H1 (cell line): Measurements from ENCODE around the gene CST6. TPM values are rescaled to one million over a fixed set of nuclear protein-coding genes. Genes with fewer than 3 reads are reported as not detected.

Experiments
- CTCF ChIA-PET: fragments of 300-600 bp; sonication (Branson Sonifier 250); formaldehyde crosslinking; loops from one replicate; lab custom pipeline; 2021; ENCODE audit not compliant: partially characterized antibody; lab: Charles Lee
- POLR2A ChIA-PET: fragments of 300-600 bp; sonication (Branson Sonifier 250); formaldehyde crosslinking; loops from one replicate; lab custom pipeline; 2021; ENCODE audit warnings: inconsistent platforms; ENCODE audit not compliant: partially characterized antibody; lab: Charles Lee
- DNase-seq, 2 experiments: peaks; one replicate each; pipeline versions ENCODE4 v3.0.0 to v3.0.0-alpha.2; 2010 to 2022; ENCODE audit warnings: low spot score in 2 of 2, low read depth in 1 of 2, mixed read lengths in 1 of 2
- FAIRE-seq: peaks from 2 replicates; lab custom pipeline; 2011; peaks lifted over from hg19 to GRCh38; lab: Jason Lieb, UNC
- H2AFZ ChIP-seq: 2 replicates; pipeline ENCODE4 v1.8.1; 2012; ENCODE audit warnings: low read length, inconsistent platforms
- H2AK5ac ChIP-seq: 2 replicates; pipeline ENCODE4 v1.6.1; 2013; ENCODE audit warnings: low read depth, low read length
- H2BK120ac ChIP-seq: replicated peaks from 2 replicates; pipeline ENCODE3; 2013; ENCODE audit warnings: low read depth, low read length, inconsistent platforms
- H2BK12ac ChIP-seq: 2 replicates; pipeline ENCODE4 v1.6.1; 2013; ENCODE audit warnings: low read depth, low read length
- H2BK15ac ChIP-seq: 2 replicates; pipeline ENCODE4 v1.6.1; 2013; ENCODE audit warnings: low read length
- H2BK20ac ChIP-seq: 2 replicates; pipeline ENCODE4 v1.6.1; 2013; ENCODE audit warnings: low read length
- H2BK5ac ChIP-seq: 2 replicates; pipeline ENCODE4 v1.6.1; 2013; ENCODE audit warnings: low read depth, low read length
- H3K14ac ChIP-seq: 2 replicates; pipeline ENCODE4 v1.6.1; 2013; ENCODE audit warnings: inconsistent platforms; ENCODE audit not compliant: insufficient read length
- H3K18ac ChIP-seq: 2 replicates; pipeline ENCODE4 v1.6.1; 2013; ENCODE audit warnings: low read length; ENCODE audit errors: extremely low read depth
- H3K23ac ChIP-seq: 2 replicates; pipeline ENCODE4 v1.6.1; 2013; ENCODE audit warnings: inconsistent platforms; ENCODE audit not compliant: insufficient read length
- H3K23me2 ChIP-seq: 2 replicates; pipeline ENCODE4 v1.6.1; 2013; ENCODE audit warnings: low read depth, low read length
- H3K27ac ChIP-seq: 2 replicates; pipeline ENCODE4 v1.6.1; 2011; ENCODE audit warnings: low read depth, low read length, inconsistent platforms
- H3K27me3 ChIP-seq, 4 experiments: replicated peaks in 1 of 4; 1 replicate in 1 of 4; 2 replicates in 3 of 4; pipeline versions ENCODE4 v1.6.1 to v1.8.1; 2011 to 2013; ENCODE audit warnings: low read length in 3 of 4, mild to moderate bottlenecking in 3 of 4, inconsistent platforms in 2 of 4, mixed read lengths in 2 of 4, moderate library complexity in 1 of 4; ENCODE audit not compliant: control insufficient read depth in 3 of 4, insufficient read depth in 3 of 4; ENCODE audit errors: extremely low read depth in 1 of 4
- H3K36me3 ChIP-seq, 4 experiments: 2 replicates each; pipeline versions ENCODE4 v1.6.1 to v1.8.1; 2011 to 2013; ENCODE audit warnings: mild to moderate bottlenecking in 4 of 4, low read length in 3 of 4, moderate library complexity in 2 of 4, control low read depth in 1 of 4, inconsistent platforms in 1 of 4; ENCODE audit not compliant: insufficient read depth in 4 of 4, control insufficient read depth in 2 of 4
- H3K4ac ChIP-seq: replicated peaks from 2 replicates; pipeline ENCODE3; 2013; ENCODE audit warnings: low read length, low read depth, mixed read lengths, inconsistent platforms; ENCODE audit not compliant: insufficient read length
- H3K4me1 ChIP-seq, 4 experiments: replicated peaks in 1 of 4; 1 replicate in 1 of 4; 2 replicates in 3 of 4; pipeline versions ENCODE4 v1.6.1 to v1.8.1; 2011 to 2013; ENCODE audit warnings: low read length in 3 of 4, inconsistent platforms in 2 of 4, mixed read lengths in 1 of 4; ENCODE audit not compliant: insufficient read depth in 4 of 4, control insufficient read depth in 3 of 4
- H3K4me2 ChIP-seq, 2 experiments: 2 replicates each; pipeline versions ENCODE4 v1.6.1 to v1.8.1; 2011 to 2013; ENCODE audit warnings: low read depth in 2 of 2, low read length in 2 of 2, control low read depth in 1 of 2, inconsistent platforms in 1 of 2, mild to moderate bottlenecking in 1 of 2; ENCODE audit not compliant: insufficient read depth in 1 of 2
- H3K4me3 ChIP-seq, 4 experiments: fragments of 200-600, 300-600 bp in 1 of 4; sonication (generic), shearing (Covaris generic), sonication (Bioruptor Twin) in 1 of 4; 2 replicates each; pipeline versions ENCODE4 v1.5.1 to v1.8.1; 2011 to 2016; ENCODE audit warnings: low read length in 4 of 4, low read depth in 3 of 4, control low read depth in 2 of 4, inconsistent platforms in 2 of 4, mild to moderate bottlenecking in 2 of 4, mixed read lengths in 1 of 4, moderate library complexity in 1 of 4; ENCODE audit not compliant: insufficient read depth in 2 of 4; ENCODE audit errors: extremely low read depth in 1 of 4
- H3K56ac ChIP-seq: replicated peaks from 2 replicates; pipeline ENCODE3; 2013; ENCODE audit warnings: low read depth, mild to moderate bottlenecking, mixed read lengths, low read length, inconsistent platforms; ENCODE audit not compliant: insufficient read length
- H3K79me1 ChIP-seq: 2 replicates; pipeline ENCODE4 v1.6.1; 2013; ENCODE audit warnings: low read depth, low read length, control low read depth
- H3K79me2 ChIP-seq, 2 experiments: 2 replicates each; pipeline versions ENCODE4 v1.6.1 to v1.8.1; 2012 to 2013; ENCODE audit warnings: low read length in 2 of 2, mild to moderate bottlenecking in 2 of 2, inconsistent platforms in 1 of 2; ENCODE audit not compliant: insufficient read depth in 2 of 2, control insufficient read depth in 1 of 2
- H3K9ac ChIP-seq, 4 experiments: replicated peaks in 1 of 4; 1 replicate in 1 of 4; 2 replicates in 3 of 4; pipeline versions ENCODE4 v1.6.1 to v1.8.1; 2011 to 2013; ENCODE audit warnings: low read depth in 3 of 4, low read length in 3 of 4, control low read depth in 2 of 4, mild to moderate bottlenecking in 2 of 4, moderate library complexity in 2 of 4, inconsistent platforms in 1 of 4; ENCODE audit errors: extremely low read depth in 1 of 4
- H3K9me3 ChIP-seq, 2 experiments: 2 replicates each; pipeline versions ENCODE4 v1.6.1 to v1.8.1; 2012 to 2013; ENCODE audit warnings: mild to moderate bottlenecking in 2 of 2, moderate library complexity in 2 of 2, control low read depth in 1 of 2, inconsistent platforms in 1 of 2, low read depth in 1 of 2, low read length in 1 of 2, mixed read lengths in 1 of 2; ENCODE audit not compliant: insufficient read depth in 2 of 2
- H4K20me1 ChIP-seq, 2 experiments: replicated peaks in 1 of 2; 2 replicates each; pipeline versions ENCODE3 to v1.8.1; 2011 to 2013; ENCODE audit warnings: inconsistent platforms in 2 of 2, low read length in 2 of 2, mild to moderate bottlenecking in 1 of 2; ENCODE audit not compliant: insufficient read depth in 2 of 2, control insufficient read depth in 1 of 2
- H4K5ac ChIP-seq: 2 replicates; pipeline ENCODE4 v1.6.1; 2013; ENCODE audit warnings: low read length, low read depth, mixed read lengths, inconsistent platforms; ENCODE audit not compliant: insufficient read length
- H4K8ac ChIP-seq: 2 replicates; pipeline ENCODE4 v1.8.0; 2013; ENCODE audit warnings: mild to moderate bottlenecking, moderate library complexity, low read length, inconsistent platforms; ENCODE audit not compliant: insufficient read depth; ENCODE audit errors: extremely low read depth
- H4K91ac ChIP-seq: replicated peaks from 2 replicates; pipeline ENCODE3; 2013; ENCODE audit warnings: low read length, mixed read lengths, inconsistent platforms; ENCODE audit not compliant: insufficient read length
- ATF3 ChIP-seq: IDR thresholded peaks from 2 replicates; pipeline ENCODE4 v1.6.1; 2011; ENCODE audit warnings: low read depth, mild to moderate bottlenecking, low read length; ENCODE audit not compliant: insufficient read depth
- CBX8 ChIP-seq: fragments of 300-800, 300-1000 bp; sonication (generic); IDR thresholded peaks from 2 replicates; pipeline ENCODE4 v1.7.1; 2016; ENCODE audit warnings: low read depth, low read length, borderline replicate concordance
- CREB1 ChIP-seq: IDR thresholded peaks from 2 replicates; pipeline ENCODE4 v1.6.1; 2012; ENCODE audit warnings: inconsistent platforms
- CTBP2 ChIP-seq: IDR thresholded peaks from 2 replicates; pipeline ENCODE4 v1.7.0; 2011; ENCODE audit warnings: borderline replicate concordance, mild to moderate bottlenecking, moderate library complexity, mixed read lengths, low read length; ENCODE audit not compliant: insufficient read depth, insufficient read length
- EGR1 ChIP-seq: IDR thresholded peaks from 2 replicates; pipeline ENCODE4 v1.6.1; 2011; ENCODE audit warnings: low read depth, low read length, borderline replicate concordance
- EP300 ChIP-seq, 2 experiments: IDR thresholded peaks; 1 replicate in 1 of 2; 2 replicates in 1 of 2; pipeline ENCODE4 v1.6.1; 2011 to 2012; ENCODE audit warnings: low read depth in 2 of 2, low read length in 2 of 2, mild to moderate bottlenecking in 2 of 2, borderline replicate concordance in 1 of 2, inconsistent platforms in 1 of 2, moderate library complexity in 1 of 2
- GTF2F1 ChIP-seq: IDR thresholded peaks from 2 replicates; pipeline ENCODE4 v1.6.1; 2012; ENCODE audit warnings: low read depth, low read length, improper control_type of control experiment, borderline replicate concordance
- PHF8 ChIP-seq: fragments of 200-600 bp; sonication (generic); conservative IDR thresholded peaks from 2 replicates; pipeline ENCODE4 v1.7.1; 2012; ENCODE audit warnings: low read depth, mild to moderate bottlenecking, inconsistent platforms, low read length, moderate library complexity
- POLR2AphosphoS5 ChIP-seq: IDR thresholded peaks from 2 replicates; pipeline ENCODE4 v1.6.1; 2011; ENCODE audit warnings: low read depth, low read length
- RAD21 ChIP-seq, 2 experiments: IDR thresholded peaks in 1 of 2; conservative IDR thresholded peaks in 1 of 2; 2 replicates each; pipeline ENCODE4 v1.6.1; 2011; ENCODE audit warnings: low read depth in 2 of 2, low read length in 2 of 2, improper control_type of control experiment in 1 of 2, inconsistent platforms in 1 of 2, mild to moderate bottlenecking in 1 of 2, moderate library complexity in 1 of 2
- SIN3A ChIP-seq, 2 experiments: IDR thresholded peaks in 1 of 2; conservative IDR thresholded peaks in 1 of 2; 2 replicates each; pipeline ENCODE4 v1.6.1; 2011 to 2012; ENCODE audit warnings: low read length in 2 of 2, improper control_type of control experiment in 1 of 2, low read depth in 1 of 2, mild to moderate bottlenecking in 1 of 2
- TAF1 ChIP-seq: IDR thresholded peaks from 2 replicates; pipeline ENCODE4 v1.6.1; 2011; ENCODE audit warnings: mild to moderate bottlenecking, low read depth, low read length
- WGBS, 2 experiments: shearing (Covaris generic) in 1 of 2; methylation state at CpG; one replicate each; pipeline versions ENCODE4 v1.1.6 to v1.1.7; 2013 to 2015; ENCODE audit warnings: low lambda C conversion rate in 2 of 2, mixed read lengths in 2 of 2, inconsistent platforms in 1 of 2, low coverage in 1 of 2, missing lambda C conversion rate in 1 of 2; ENCODE audit not compliant: insufficient replicate concordance in 2 of 2, insufficient coverage in 1 of 2, insufficient read length in 1 of 2; ENCODE audit errors: extremely low coverage in 1 of 2, missing lambda C conversion rate in 1 of 2; 5-methylcytosine and 5-hydroxymethylcytosine counted together
- polyA plus RNA-seq, 7 experiments: library from polyadenylated mRNA; depleted of rRNA in 3 of 7; stranded (reverse) in 5 of 7; unstranded in 2 of 7; fragments of >200 nt in 5 of 7; fragments of 200-250 nt in 2 of 7; gene quantifications; 1 replicate in 5 of 7; 2 replicates in 1 of 7; 4 replicates in 1 of 7; pipeline versions ENCODE4 v1.2.1 to v1.2.3, GENCODE V29; 2011 to 2013; ENCODE audit warnings: missing spikeins in 2 of 7, mixed read lengths in 2 of 7
- total RNA-seq: library from RNA; stranded (reverse); fragmentation: NEBNext Ultra II Directional; extraction: Animal tissue kit (Norgen Biotek cat#: 25700); gene quantifications from 2 replicates; pipeline ENCODE4 v1.2.1, GENCODE V29; 2021

Gene CST6
- total and polyA plus RNA-seq, 2 of the 8 experiments (the other 6 are each of a cell fraction or from before 2014, with no cell fraction given) = 1.6 to 7.6 TPM

- no peak overlapping the region for H4K8ac ChIP-seq
- H3K9ac ChIP-seq = no peak overlapping the region; a peak in 1 of 7 replicates
- no peak overlapping the region for H2AK5ac ChIP-seq
- H2AFZ ChIP-seq = no peak overlapping the region
- H2BK120ac ChIP-seq = no peak overlapping the region
- no peak overlapping the region for H3K4ac ChIP-seq
- no peak overlapping the region for H2BK20ac ChIP-seq
- FAIRE-seq (no peak), DNase-seq (no peak)
- ChIA-PET CTCF (interaction anchor here (0.8 to 1.8 kb wide), 2 partner anchors 72 to 80 kb away, joined by 4 to 5 read pairs; no protein-coding TSS in a partner anchor), POLR2A (interaction anchor here (0.8 to 2.4 kb wide), 4 partner anchors 14 to 106 kb away, joined by 3 to 7 read pairs (median 5); no protein-coding TSS in a partner anchor)
- H3K9me3 ChIP-seq = no peaks in the 10 kb centered on the region
- 96% methylated on average over 7 of the region's 10 CpGs; no CpG with 5 or more reads in 1 of the 2 experiments for WGBS, 2 experiments
- peaks cover 9% of the 10 kb centered on the region for H3K79me1 ChIP-seq
- H3K23ac ChIP-seq = no peak overlapping the region
- peaks cover 14% of the 10 kb centered on the region; the same call in 1 of the 2 replicates for H3K23me2 ChIP-seq
- H3K79me2 ChIP-seq = peaks cover 11 to 21% of the 10 kb centered on the region in 2 experiments
- H3K14ac ChIP-seq = no peak overlapping the region
- H3K27me3 ChIP-seq = no peaks in the 10 kb centered on the region
- no peak overlapping the region for H3K4me3 ChIP-seq
- no peak overlapping the region for H2BK12ac ChIP-seq
- peaks cover 1 to 11% of the 10 kb centered on the region in 2 experiments for H4K20me1 ChIP-seq
- no peak overlapping the region for H3K56ac ChIP-seq
- no peak overlapping the region for H4K5ac ChIP-seq
- peaks cover 0 to 9% (median 3%) of the 10 kb centered on the region in 4 experiments; a peak in 3 of 7 replicates for H3K4me1 ChIP-seq
- no peak overlapping the region for H3K4me2 ChIP-seq
- H2BK15ac ChIP-seq = no peak overlapping the region
- no peak overlapping the region for H4K91ac ChIP-seq
- no peak overlapping the region for H3K18ac ChIP-seq
- H3K27ac ChIP-seq = no peak overlapping the region
- peaks cover 12 to 47% (median 35%) of the 10 kb centered on the region in 4 experiments for H3K36me3 ChIP-seq
- H2BK5ac ChIP-seq = no peak overlapping the region
- TF ChIP-seq ATF3 (no peak), CBX8 (no peak), SIN3A (conservative IDR thresholded peaks at IDR 0.05 in 1 of 2, IDR thresholded peaks at IDR 0.05 in 1 of 2; ENCODE audit: low read depth in 1 of 2, low read length in 2 of 2) (no peak), GTF2F1 (no peak), CREB1 (no peak), POLR2AphosphoS5 (no peak), PHF8 (no peak), EP300 (IDR thresholded peaks at IDR 0.05; ENCODE audit: borderline replicate concordance in 1 of 2, low read depth in 2 of 2, low read length in 2 of 2) (no peak), CTBP2 (no peak), TAF1 (no peak), EGR1 (no peak), RAD21 (IDR thresholded peaks at IDR 0.05 in 1 of 2, conservative IDR thresholded peaks at IDR 0.05 in 1 of 2; ENCODE audit: low read depth in 2 of 2, low read length in 2 of 2) (no peak)
These were observed 46.9 kb upstream of the CST6 start for GRCh38 chr11:65964906-65965305.
